Neural cell (in vitro differentiated cells): ENCODE data around the gene RSPO3. TPM values are rescaled to one million over a fixed set of nuclear protein-coding genes. Genes with fewer than 3 reads are reported as not detected.

Source experiments
- H2AFZ ChIP-seq: fragments of 200-600, 300-800 bp; sonication (generic), shearing (Covaris generic); 2 replicates; pipeline ENCODE4 v1.6.0; 2014; ENCODE audit warnings: low read depth, mild to moderate bottlenecking, antibody characterized with exemption, low read length, moderate library complexity
- H3F3A ChIP-seq: fragments of 200-600 bp; shearing (Covaris generic); 2 replicates; pipeline ENCODE4 v1.6.1; 2016; ENCODE audit warnings: mild to moderate bottlenecking, moderate library complexity, mixed read lengths, antibody characterized with exemption, low read length; ENCODE audit not compliant: insufficient read depth, poor library complexity, severe bottlenecking
- H3K27ac ChIP-seq: fragments of 200-600, 300-800 bp; sonication (generic), shearing (Covaris generic); 2 replicates; pipeline ENCODE4 v1.5.1; 2014; ENCODE audit warnings: mild to moderate bottlenecking, low read length, moderate library complexity
- H3K27me3 ChIP-seq: fragments of 300-800, 200-600 bp; sonication (generic), shearing (Covaris generic); 2 replicates; pipeline ENCODE4 v1.6.0; 2014; ENCODE audit warnings: mild to moderate bottlenecking, low read depth, low read length, moderate library complexity; ENCODE audit not compliant: insufficient read depth
- H3K36me3 ChIP-seq: fragments of 300-800, 200-600 bp; sonication (generic), shearing (Covaris generic); 2 replicates; pipeline ENCODE4 v1.5.1; 2014; ENCODE audit warnings: mild to moderate bottlenecking, antibody characterized with exemption, low read length, moderate library complexity; ENCODE audit not compliant: insufficient read depth
- H3K4me2 ChIP-seq: fragments of 300-800, 200-600 bp; sonication (generic), shearing (Covaris generic); 2 replicates; pipeline ENCODE4 v1.6.0; 2014; ENCODE audit warnings: mild to moderate bottlenecking, low read length
- H3K4me3 ChIP-seq: fragments of 300-800, 200-600 bp; sonication (generic), shearing (Covaris generic); 2 replicates; pipeline ENCODE4 v1.5.1; 2014; ENCODE audit warnings: mild to moderate bottlenecking, low read length, moderate library complexity
- H3K79me2 ChIP-seq: fragments of 200-600 bp; shearing (Covaris generic); replicated peaks from 2 replicates; pipeline ENCODE4 v1.6.0; 2014; ENCODE audit warnings: mild to moderate bottlenecking, low read length, moderate library complexity; ENCODE audit not compliant: insufficient read depth
- H3K9ac ChIP-seq: fragments of 300-800, 200-600 bp; sonication (generic), shearing (Covaris generic); 2 replicates; pipeline ENCODE4 v1.6.1; 2016; ENCODE audit warnings: mild to moderate bottlenecking, low read length, mixed read lengths
- H3K9me2 ChIP-seq: fragments of 200-600 bp; shearing (Covaris generic); 2 replicates; pipeline ENCODE4 v1.6.1; 2016; ENCODE audit warnings: mild to moderate bottlenecking, low read length, mixed read lengths; ENCODE audit not compliant: insufficient read depth
- H3K9me3 ChIP-seq: fragments of 200-600, 300-800 bp; sonication (generic), shearing (Covaris generic); 2 replicates; pipeline ENCODE4 v1.6.1; 2016; ENCODE audit warnings: mild to moderate bottlenecking, mixed run types, low read length, moderate library complexity, mixed read lengths
- H4K20me1 ChIP-seq: fragments of 200-600 bp; shearing (Covaris generic); 2 replicates; pipeline ENCODE4 v1.6.1; 2016; ENCODE audit warnings: mild to moderate bottlenecking, mixed run types; ENCODE audit not compliant: insufficient read depth
- EP300 ChIP-seq: fragments of 450-650 bp; conservative IDR thresholded peaks from 2 replicates; pipeline ENCODE4 v1.6.1; 2014; ENCODE audit warnings: antibody characterized with exemption, mild to moderate bottlenecking, moderate library complexity; ENCODE audit not compliant: poor library complexity, severe bottlenecking
- EZH2 ChIP-seq: fragments of 200-600, 300-800 bp; shearing (Covaris generic), sonication (generic); IDR thresholded peaks from 2 replicates; pipeline ENCODE4 v1.6.1; 2014; ENCODE audit warnings: antibody characterized with exemption, low read length, borderline replicate concordance, mild to moderate bottlenecking; ENCODE audit not compliant: insufficient read depth, poor library complexity, severe bottlenecking
- MXI1 ChIP-seq: fragments of 450-650 bp; conservative IDR thresholded peaks from 2 replicates; pipeline ENCODE4 v1.6.1; 2014; ENCODE audit warnings: antibody characterized with exemption, mild to moderate bottlenecking; ENCODE audit not compliant: poor library complexity, severe bottlenecking
- POLR2AphosphoS5 ChIP-seq: IDR thresholded peaks from 2 replicates; pipeline ENCODE4 v1.6.1; 2012
- RAD21 ChIP-seq: fragments of 450-650 bp; conservative IDR thresholded peaks from 2 replicates; pipeline ENCODE4 v1.6.1; 2014; ENCODE audit warnings: antibody characterized with exemption, mild to moderate bottlenecking, moderate library complexity
- SMC3 ChIP-seq: fragments of 450-650 bp; conservative IDR thresholded peaks from 2 replicates; pipeline ENCODE4 v1.6.1; 2014; ENCODE audit warnings: antibody characterized with exemption, mild to moderate bottlenecking, moderate library complexity; ENCODE audit not compliant: poor library complexity
- TAF1 ChIP-seq: IDR thresholded peaks from 2 replicates; pipeline ENCODE4 v1.6.1; 2012; ENCODE audit warnings: low read depth
- polyA plus RNA-seq: library from polyadenylated mRNA; depleted of rRNA; stranded (reverse); fragments of >200 nt; gene quantifications from 2 replicates; pipeline ENCODE4 v1.2.3, GENCODE V29; 2014
- TF ChIP-seq, protein P1 (sequence below): IDR thresholded peaks from 2 replicates; pipeline ENCODE4 v1.6.1; 2012; ENCODE audit warnings: borderline replicate concordance
- TF ChIP-seq, protein P2 (sequence below): fragments of 450-650 bp; IDR thresholded peaks from 2 replicates; pipeline ENCODE4 v1.5.1; 2014; ENCODE audit warnings: antibody characterized with exemption, mild to moderate bottlenecking, moderate library complexity; ENCODE audit not compliant: poor library complexity, severe bottlenecking

RSPO3 gene
- polyA plus RNA-seq, 1 donor from 2014 or later: 0.48 TPM

DNA sequence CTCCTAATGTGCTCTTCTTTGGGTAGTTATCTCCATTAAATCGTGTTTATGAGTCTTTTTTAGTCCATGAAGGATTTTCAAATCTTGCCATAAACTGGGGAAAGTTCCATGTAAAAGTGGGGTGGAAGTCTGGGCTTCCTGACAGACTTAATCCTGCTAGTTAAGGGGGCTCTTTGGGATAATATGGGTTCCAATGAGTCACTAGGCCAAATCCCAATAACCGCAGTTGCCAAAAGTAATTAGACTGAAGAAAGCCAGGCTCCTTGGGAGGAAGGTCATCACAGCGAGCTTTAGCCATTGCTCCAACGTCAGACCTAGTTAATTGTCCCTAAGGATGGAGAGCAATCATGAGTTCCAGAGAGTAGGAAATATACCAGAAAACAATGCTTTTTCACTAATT, 10.8 kb downstream of the RSPO3 start:
- Histone ChIP-seq H3K9ac (no peak overlapping the region), H3K4me2 (no peak overlapping the region), H3K79me2 (no peaks in the 10 kb centered on the region), H3K4me3 (no peak overlapping the region), H2AFZ (no peak overlapping the region), H3K36me3 (no peaks in the 10 kb centered on the region), H3F3A (no peaks in the 10 kb centered on the region), H4K20me1 (no peaks in the 10 kb centered on the region), H3K9me2 (no peaks in the 10 kb centered on the region), H3K9me3 (no peaks in the 10 kb centered on the region), H3K27ac (no peak overlapping the region), H3K27me3 (no peaks in the 10 kb centered on the region)
- no peak for TF ChIP-seq MXI1
- TF ChIP-seq, protein P1, sequence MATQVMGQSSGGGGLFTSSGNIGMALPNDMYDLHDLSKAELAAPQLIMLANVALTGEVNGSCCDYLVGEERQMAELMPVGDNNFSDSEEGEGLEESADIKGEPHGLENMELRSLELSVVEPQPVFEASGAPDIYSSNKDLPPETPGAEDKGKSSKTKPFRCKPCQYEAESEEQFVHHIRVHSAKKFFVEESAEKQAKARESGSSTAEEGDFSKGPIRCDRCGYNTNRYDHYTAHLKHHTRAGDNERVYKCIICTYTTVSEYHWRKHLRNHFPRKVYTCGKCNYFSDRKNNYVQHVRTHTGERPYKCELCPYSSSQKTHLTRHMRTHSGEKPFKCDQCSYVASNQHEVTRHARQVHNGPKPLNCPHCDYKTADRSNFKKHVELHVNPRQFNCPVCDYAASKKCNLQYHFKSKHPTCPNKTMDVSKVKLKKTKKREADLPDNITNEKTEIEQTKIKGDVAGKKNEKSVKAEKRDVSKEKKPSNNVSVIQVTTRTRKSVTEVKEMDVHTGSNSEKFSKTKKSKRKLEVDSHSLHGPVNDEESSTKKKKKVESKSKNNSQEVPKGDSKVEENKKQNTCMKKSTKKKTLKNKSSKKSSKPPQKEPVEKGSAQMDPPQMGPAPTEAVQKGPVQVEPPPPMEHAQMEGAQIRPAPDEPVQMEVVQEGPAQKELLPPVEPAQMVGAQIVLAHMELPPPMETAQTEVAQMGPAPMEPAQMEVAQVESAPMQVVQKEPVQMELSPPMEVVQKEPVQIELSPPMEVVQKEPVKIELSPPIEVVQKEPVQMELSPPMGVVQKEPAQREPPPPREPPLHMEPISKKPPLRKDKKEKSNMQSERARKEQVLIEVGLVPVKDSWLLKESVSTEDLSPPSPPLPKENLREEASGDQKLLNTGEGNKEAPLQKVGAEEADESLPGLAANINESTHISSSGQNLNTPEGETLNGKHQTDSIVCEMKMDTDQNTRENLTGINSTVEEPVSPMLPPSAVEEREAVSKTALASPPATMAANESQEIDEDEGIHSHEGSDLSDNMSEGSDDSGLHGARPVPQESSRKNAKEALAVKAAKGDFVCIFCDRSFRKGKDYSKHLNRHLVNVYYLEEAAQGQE: no peak
- no peak for TF ChIP-seq POLR2AphosphoS5
- TF ChIP-seq TAF1: no peak
- TF ChIP-seq SMC3: no peak
- TF ChIP-seq, protein P2, sequence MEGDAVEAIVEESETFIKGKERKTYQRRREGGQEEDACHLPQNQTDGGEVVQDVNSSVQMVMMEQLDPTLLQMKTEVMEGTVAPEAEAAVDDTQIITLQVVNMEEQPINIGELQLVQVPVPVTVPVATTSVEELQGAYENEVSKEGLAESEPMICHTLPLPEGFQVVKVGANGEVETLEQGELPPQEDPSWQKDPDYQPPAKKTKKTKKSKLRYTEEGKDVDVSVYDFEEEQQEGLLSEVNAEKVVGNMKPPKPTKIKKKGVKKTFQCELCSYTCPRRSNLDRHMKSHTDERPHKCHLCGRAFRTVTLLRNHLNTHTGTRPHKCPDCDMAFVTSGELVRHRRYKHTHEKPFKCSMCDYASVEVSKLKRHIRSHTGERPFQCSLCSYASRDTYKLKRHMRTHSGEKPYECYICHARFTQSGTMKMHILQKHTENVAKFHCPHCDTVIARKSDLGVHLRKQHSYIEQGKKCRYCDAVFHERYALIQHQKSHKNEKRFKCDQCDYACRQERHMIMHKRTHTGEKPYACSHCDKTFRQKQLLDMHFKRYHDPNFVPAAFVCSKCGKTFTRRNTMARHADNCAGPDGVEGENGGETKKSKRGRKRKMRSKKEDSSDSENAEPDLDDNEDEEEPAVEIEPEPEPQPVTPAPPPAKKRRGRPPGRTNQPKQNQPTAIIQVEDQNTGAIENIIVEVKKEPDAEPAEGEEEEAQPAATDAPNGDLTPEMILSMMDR: no peak

DNA sequence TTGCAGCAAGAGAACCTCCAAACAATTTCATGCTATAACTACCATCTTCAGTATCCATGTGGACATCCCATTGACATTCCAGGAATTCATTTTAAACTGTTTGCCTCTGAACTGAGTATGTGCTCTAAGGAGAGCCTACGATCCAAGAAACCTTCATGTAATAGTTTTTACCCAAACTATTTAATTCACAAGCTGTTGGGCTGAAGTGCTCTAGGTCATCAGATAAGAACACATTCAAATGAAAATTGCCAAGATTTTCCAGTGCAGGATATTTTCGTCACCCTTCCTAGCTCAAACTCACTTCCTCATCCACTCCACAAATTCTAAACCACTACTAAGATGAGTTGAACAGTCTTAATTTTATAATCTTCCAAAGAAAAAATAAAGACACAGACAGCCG, 12.8 kb downstream of the RSPO3 start:
- no peak overlapping the region for H3K4me3 ChIP-seq
- no peak overlapping the region for H3K4me2 ChIP-seq
- TF ChIP-seq RAD21: no peak
- no peak for TF ChIP-seq MXI1
- TF ChIP-seq POLR2AphosphoS5: no peak
- no peak for TF ChIP-seq EP300
- TF ChIP-seq, protein P1: no peak
- TF ChIP-seq, protein P2: no peak
- TF ChIP-seq SMC3: no peak
- no peak for TF ChIP-seq EZH2
- TF ChIP-seq TAF1: no peak
- no peak overlapping the region for H3K27ac ChIP-seq
- no peaks in the 10 kb centered on the region for H3K79me2 ChIP-seq
- no peaks in the 10 kb centered on the region for H3K36me3 ChIP-seq
- no peaks in the 10 kb centered on the region for H4K20me1 ChIP-seq
- H3K9me2 ChIP-seq: no peaks in the 10 kb centered on the region
- no peak overlapping the region for H3K9ac ChIP-seq
- no peaks in the 10 kb centered on the region for H3F3A ChIP-seq
- no peaks in the 10 kb centered on the region for H3K9me3 ChIP-seq
- no peaks in the 10 kb centered on the region for H3K27me3 ChIP-seq
- no peak overlapping the region for H2AFZ ChIP-seq
